Spinal cord (tissue), 10 donors: ENCODE results near the gene MYT1. TPM values are rescaled to one million over a fixed set of nuclear protein-coding genes. Genes with fewer than 3 reads are reported as not detected.
"Not testable (repeated sequence)": the region's sequence is repeated elsewhere in the genome, so short reads cannot be mapped to it uniquely, and the experiment has no call there.

Experiments used
- DNase-seq, 6 donors: peaks; one replicate each; pipeline versions ENCODE4 v3.0.0 to v3.0.0-alpha.2; 2013 to 2015; ENCODE audit warnings: low spot score in 6 of 6, low read depth in 4 of 6
- H3K27ac ChIP-seq: one replicate; pipeline ENCODE4 v1.5.1; 2013; ENCODE audit warnings: low read depth, low read length, control low read depth
- H3K27me3 ChIP-seq: one replicate; pipeline ENCODE4 v1.6.1; 2013; ENCODE audit warnings: low read length; ENCODE audit not compliant: control insufficient read depth, insufficient read depth
- H3K36me3 ChIP-seq: one replicate; pipeline ENCODE4 v1.6.1; 2013; ENCODE audit warnings: low read length; ENCODE audit not compliant: control insufficient read depth, insufficient read depth
- H3K4me1 ChIP-seq: one replicate; pipeline ENCODE4 v1.6.1; 2013; ENCODE audit warnings: low read length; ENCODE audit not compliant: control insufficient read depth, insufficient read depth
- H3K4me3 ChIP-seq: one replicate; pipeline ENCODE4 v1.5.1; 2013; ENCODE audit warnings: low read depth, low read length, control low read depth
- H3K9me3 ChIP-seq: one replicate; pipeline ENCODE4 v1.6.1; 2013; ENCODE audit warnings: low read length; ENCODE audit not compliant: control insufficient read depth, insufficient read depth
- WGBS: methylation state at CpG from one replicate; pipeline ENCODE4 v1.1.5; 2013; ENCODE audit warnings: missing lambda C conversion rate; ENCODE audit not compliant: insufficient coverage; 5-methylcytosine and 5-hydroxymethylcytosine counted together
- polyA plus RNA-seq, 2 donors: library from polyadenylated mRNA; unstranded; fragments of 120-200 nt; gene quantifications; one replicate each; pipeline ENCODE4 v1.2.1, GENCODE V29; 2013; ENCODE audit not compliant: insufficient read length in 2 of 2
- total RNA-seq, 2 donors: library from RNA; depleted of rRNA in 1 of 2; stranded (reverse); fragments of 120-200 nt in 1 of 2; fragments of >200 nt in 1 of 2; gene quantifications; one replicate each; pipeline versions ENCODE4 v1.2.3 to v1.2.4, GENCODE V29; 2013 to 2014
- donor health status: healthy.

Gene MYT1
- total and polyA plus RNA-seq, 4 donors, result 6.1 to 21.4 (median 13.5) TPM

DNA sequence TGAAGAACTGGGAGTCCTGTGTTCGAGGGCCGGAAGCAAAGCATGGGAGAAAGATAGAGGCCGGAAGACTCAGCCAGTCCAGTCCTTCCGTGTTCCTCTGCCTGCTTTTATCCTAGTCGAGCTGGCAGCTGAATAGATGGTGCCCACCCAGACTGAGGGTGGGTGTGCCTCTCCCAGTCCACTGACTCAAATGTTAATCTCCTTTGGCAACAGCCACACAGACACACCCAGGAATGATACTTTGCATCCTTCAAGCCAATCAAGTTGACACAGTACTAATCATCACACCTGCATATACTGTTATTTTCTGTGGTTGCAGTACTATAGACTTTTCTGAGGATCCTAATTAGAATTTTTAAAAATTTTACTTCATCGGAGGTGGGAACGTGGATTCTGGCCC, 112.6 kb downstream of the MYT1 start:
- Histone ChIP-seq H3K36me3 (peaks cover 4% of the 10 kb centered on the region), H3K27ac (no peak overlapping the region), H3K27me3 (no peaks in the 10 kb centered on the region), H3K9me3 (no peaks in the 10 kb centered on the region), H3K4me3 (no peak overlapping the region), H3K4me1 (peaks cover 5% of the 10 kb centered on the region)
- WGBS, result 98% methylated on average over 7 of the region's 7 CpGs
- DNase-seq, result no peak

DNA sequence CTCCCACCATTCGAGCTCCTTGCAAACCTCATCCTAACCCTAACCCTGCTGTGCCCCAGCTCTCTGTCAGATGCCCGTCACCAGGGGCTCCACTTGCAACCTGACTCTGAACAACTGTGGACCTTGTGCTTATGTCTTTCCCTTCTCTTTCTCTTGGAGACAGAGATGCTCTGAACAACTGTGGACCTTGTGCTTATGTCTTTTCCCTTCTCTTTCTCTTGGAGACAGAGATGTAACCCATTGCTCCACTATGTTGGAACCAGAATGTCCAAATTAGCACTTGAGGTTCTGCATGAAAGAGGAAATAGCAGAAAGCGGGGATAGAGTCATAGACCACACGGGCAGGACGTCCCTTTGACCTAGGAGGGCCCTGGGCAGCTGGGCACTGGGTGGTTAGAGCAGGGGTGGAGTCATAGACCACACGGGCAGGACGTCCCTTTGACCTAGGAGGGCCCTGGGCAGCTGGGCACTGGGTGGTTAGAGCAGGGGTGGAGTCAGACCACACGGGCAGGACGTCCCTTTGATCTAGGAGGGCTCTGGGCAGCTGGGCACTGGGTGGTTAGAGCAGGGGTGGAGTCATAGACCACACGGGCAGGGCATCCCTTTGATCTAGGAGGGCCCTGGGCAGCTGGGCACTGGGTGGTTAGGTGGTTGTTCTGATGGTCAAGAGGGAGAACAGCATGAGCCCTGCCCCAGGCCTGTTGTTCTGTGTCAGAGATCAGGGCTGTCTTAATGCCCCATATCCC, 113.5 kb downstream of the MYT1 start:
- no peaks in the 10 kb centered on the region for H3K9me3 ChIP-seq
- H3K4me1 ChIP-seq, result peaks cover 3% of the 10 kb centered on the region
- WGBS, result 91% methylated on average over 9 of the region's 10 CpGs
- H3K36me3 ChIP-seq, result peaks cover 3% of the 10 kb centered on the region
- H3K27ac ChIP-seq, result no peak overlapping the region
- no peak overlapping the region for H3K4me3 ChIP-seq
- H3K27me3 ChIP-seq, result no peaks in the 10 kb centered on the region
- no peak for DNase-seq

GRCh38 chr20:64278317-64278681, 114.0 kb downstream of the MYT1 start:
- 90% methylated on average over 4 of the region's 4 CpGs for WGBS
- H3K36me3 ChIP-seq, result peaks cover 3% of the 10 kb centered on the region
- no peak overlapping the region for H3K4me3 ChIP-seq
- no peaks in the 10 kb centered on the region for H3K9me3 ChIP-seq
- DNase-seq, result no peak
- no peak overlapping the region for H3K27ac ChIP-seq
- peaks cover 3% of the 10 kb centered on the region for H3K4me1 ChIP-seq
- no peaks in the 10 kb centered on the region for H3K27me3 ChIP-seq

DNA sequence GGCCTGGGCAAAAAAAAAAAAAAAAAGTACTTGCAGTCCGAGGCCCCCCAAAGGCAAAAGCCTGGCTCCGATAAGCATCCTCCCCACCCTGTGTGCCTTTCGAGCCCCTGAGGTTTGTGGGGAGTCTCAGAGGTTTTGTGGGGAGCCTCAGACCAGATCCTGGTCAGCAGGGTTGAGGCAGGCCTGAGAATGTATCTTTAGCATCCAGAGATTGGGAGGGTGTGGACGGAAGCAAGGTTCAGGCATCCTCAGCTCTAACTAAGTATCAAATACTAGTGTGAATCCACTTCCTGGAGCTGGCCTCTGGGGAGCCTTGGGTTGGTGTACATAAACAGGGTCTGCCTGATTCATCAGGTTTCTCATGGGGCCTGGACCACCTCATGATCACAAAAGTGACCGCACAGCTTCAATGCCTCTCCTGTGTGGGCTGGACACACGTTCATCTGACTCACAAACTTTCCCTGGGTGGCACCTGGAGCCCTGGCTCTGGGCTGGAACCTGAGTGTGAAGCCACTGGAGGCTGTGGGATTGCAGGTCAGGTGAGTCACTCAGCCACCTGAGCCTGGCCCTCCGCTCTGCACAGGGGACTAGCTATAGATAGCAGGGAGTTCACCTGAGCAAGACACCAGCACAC, 115.7 kb downstream of the MYT1 start:
- 97% methylated on average over 4 of the region's 7 CpGs for WGBS
- Histone ChIP-seq H3K27ac (no peak overlapping the region), H3K4me1 (no peaks in the 10 kb centered on the region), H3K9me3 (no peaks in the 10 kb centered on the region), H3K36me3 (no peaks in the 10 kb centered on the region), H3K4me3 (no peak overlapping the region), H3K27me3 (no peaks in the 10 kb centered on the region)
- no peak for DNase-seq

DNA sequence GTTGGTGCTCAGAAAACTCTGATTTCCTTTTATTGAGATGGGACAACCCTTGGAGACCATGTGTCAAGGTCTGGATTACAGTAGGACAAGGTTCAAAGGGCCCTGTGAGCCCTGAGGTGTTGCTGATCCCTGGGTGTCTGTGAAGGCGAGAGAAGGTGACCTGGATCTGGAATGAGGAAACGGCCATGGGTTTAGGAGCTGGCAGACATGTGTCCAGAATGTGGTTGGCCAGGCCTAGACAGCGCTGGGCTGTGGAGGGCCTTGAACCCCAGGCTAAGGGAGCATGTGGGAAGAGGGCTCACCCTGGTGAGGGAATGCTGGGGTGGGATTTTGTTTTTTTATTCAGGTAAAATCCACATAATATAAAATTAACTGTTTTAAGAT, 116.2 kb downstream of the MYT1 start:
- Histone ChIP-seq H3K4me1 (no peaks in the 10 kb centered on the region), H3K36me3 (no peaks in the 10 kb centered on the region), H3K27ac (no peak overlapping the region), H3K27me3 (no peaks in the 10 kb centered on the region), H3K4me3 (no peak overlapping the region), H3K9me3 (no peaks in the 10 kb centered on the region)
- no peak for DNase-seq
- 97% methylated on average over 3 of the region's 3 CpGs for WGBS

DNA sequence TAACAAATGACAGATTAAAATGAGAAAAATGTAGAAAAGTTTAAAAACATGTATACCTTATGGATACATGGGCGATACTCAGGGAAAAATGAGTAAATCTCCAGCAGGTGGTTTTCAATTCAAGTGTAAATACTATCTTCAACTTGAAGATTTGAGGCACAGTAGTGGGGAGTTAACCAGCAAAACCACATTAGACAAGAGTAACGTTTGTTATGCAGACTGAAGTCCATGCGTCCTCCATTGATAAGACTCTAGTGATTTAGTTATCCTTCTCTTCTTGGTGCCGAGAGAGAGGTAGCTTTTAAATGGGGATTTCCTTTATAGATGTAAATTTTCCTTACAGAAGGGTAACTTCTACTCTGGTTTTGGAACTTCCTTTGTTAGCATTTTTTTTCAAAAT, 119.4 kb downstream of the MYT1 start:
- H3K36me3 ChIP-seq, result no peaks in the 10 kb centered on the region
- no CpG with 5 or more reads among the region's 4 CpGs for WGBS
- DNase-seq, result no peak
- H3K27me3 ChIP-seq, result no peaks in the 10 kb centered on the region
- H3K4me3 ChIP-seq, result no peak overlapping the region
- H3K9me3 ChIP-seq, result no peaks in the 10 kb centered on the region
- no peak overlapping the region for H3K27ac ChIP-seq
- H3K4me1 ChIP-seq, result no peaks in the 10 kb centered on the region

DNA sequence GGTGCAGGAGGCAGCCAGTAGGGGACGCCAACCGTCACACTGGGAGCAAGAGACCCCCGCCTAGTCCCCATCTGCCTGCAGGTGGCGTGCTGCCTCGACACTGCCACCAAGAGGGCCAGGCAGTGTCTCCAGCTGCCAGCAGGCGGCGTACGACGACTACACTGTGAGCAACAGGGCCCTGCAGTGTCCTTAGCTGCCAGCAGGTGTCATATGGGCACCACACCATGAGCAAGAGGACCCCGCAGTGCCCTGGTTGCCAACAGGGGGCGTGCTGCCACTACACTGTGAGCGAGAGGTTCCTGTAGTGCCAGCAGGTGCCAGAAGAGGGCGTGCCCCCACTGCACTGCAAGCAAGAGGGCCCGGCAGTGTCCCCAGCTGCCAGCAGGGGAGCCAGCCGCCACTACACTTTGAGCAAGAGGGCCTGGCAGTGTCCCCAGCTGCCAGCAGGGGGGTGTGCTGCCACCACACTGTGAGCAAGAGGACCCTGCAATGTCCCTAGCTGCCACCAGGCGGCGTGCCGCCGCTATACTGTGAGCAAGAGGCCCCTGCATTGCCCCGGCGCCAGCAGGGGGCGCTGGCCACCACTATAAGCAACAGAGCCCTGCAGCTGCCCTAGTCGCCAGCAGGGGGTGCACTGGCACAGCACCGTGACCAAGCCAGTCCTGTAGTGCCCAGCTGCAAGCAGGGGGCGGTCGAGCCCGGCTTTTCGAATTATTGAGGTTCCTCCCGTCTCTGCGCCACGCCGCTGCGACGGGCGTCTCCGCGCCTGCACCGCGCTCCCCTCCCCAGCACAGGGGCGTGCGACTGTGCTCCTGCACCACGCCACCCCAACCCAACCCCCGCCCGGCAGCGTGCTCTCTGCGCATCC, 121.6 kb downstream of the MYT1 start:
- H3K27me3 ChIP-seq, H3K4me3 ChIP-seq, H3K36me3 ChIP-seq, H3K4me1 ChIP-seq, H3K27ac ChIP-seq, H3K9me3 ChIP-seq: not testable (repeated sequence)
- peak in 2 of 6 donors; percentile 16 to 44 for DNase-seq
- WGBS, result 85% methylated on average over 46 of the region's 46 CpGs

- peak in 1 of 6 donors; percentile 15 for DNase-seq
- H3K27ac ChIP-seq, H3K4me1 ChIP-seq, H3K36me3 ChIP-seq, H3K9me3 ChIP-seq, H3K4me3 ChIP-seq, H3K27me3 ChIP-seq: not testable (repeated sequence)
- WGBS, result 97% methylated on average over 27 of the region's 30 CpGs
These were observed 122.4 kb downstream of the MYT1 start for GRCh38 chr20:64286447-64287263.

DNA sequence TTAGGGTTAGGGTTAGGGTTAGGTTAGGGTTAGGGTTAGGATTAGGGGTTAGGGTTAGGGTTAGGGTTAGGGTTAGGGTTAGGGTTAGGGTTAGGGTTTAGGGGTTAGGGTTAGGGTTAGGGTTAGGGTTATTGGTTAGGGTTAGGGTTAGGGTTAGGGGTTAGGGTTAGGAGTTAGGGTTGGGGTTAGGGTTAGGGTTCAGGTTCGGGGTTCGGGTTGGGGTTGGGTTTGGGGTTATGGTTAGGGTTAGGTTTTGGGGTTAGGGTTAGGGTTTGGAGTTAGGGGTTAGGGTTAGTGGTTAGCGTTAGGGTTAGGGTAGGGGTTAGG, 123.0 kb downstream of the MYT1 start:
- H3K27ac ChIP-seq, H3K27me3 ChIP-seq, H3K4me3 ChIP-seq, DNase-seq, H3K4me1 ChIP-seq, H3K36me3 ChIP-seq, H3K9me3 ChIP-seq: not testable (repeated sequence)
- 100% methylated on average over 2 of the region's 3 CpGs for WGBS
